Fibroblast of peridontal ligament (primary cell): ENCODE results near the gene PPP1R13B.
"Not testable (repeated sequence)": the region's sequence is repeated elsewhere in the genome, so short reads cannot be mapped to it uniquely, and the experiment has no call there.

Experiments used
- DNase-seq: peaks from one replicate; pipeline ENCODE4 v3.0.0-alpha.2; 2010; ENCODE audit errors: extremely low read depth

Gene PPP1R13B

DNA sequence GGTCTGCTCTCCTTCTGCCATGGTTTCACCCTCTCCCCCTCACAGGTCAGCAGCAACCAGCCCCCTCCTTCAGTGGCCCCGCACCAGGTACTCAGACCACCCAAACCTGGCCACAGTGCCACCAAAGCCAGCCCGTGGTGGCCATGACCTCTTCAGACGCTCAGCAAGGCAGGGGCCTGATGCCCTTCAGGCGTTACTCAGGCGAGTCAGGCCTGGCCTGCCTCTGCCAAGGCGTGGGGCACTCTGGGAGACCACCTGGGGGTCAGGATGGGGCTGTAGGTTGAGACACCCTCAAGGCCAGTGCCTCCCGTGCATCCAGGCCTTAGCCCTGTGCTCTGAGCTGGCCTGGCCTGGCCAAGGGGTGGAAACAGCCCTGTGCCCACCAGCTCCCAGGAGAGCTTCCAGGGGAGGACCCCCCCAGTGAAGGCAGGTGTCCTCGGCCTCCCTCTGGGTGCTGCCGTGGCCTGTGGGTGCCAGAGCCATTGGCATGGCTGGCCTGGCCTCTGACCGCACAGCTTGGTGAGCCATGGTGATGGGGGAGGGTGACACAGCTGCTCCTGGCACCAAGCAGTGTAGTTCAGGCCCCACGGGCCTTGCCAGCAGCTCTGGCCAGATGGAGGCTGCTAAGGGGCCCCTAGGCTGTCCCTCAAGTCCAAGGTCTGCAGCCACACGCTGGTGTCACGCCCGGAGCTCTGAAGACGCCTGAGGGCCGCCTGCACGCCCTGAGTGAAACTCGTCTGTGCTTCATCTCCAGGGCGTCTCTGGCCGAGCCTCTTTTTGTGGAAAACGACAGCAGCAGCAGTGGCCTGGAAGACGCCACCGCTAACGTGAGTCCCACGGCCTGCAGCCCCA is 147.2 kb downstream of the PPP1R13B start:
- no peak for DNase-seq

DNA sequence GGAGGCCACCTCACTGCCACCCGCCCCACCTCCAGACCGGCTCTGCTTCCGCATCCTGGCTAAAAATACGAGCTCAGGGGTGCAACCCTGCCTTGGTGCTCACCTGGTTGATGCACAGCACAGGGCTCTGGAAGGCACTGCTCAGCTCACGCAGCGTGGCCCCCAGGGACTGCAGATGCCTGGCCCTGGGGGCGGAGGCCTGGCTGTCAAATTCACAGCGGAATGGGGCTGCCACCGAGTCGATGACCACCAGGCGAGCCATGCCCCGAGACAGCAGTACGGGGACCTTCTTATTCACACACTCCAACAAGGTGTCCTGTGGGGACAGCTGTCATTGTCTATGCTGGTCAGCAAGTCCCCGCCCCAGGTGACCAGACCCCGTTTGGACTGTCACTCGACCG is 148.1 kb downstream of the PPP1R13B start:
- DNase-seq, result no peak

DNA sequence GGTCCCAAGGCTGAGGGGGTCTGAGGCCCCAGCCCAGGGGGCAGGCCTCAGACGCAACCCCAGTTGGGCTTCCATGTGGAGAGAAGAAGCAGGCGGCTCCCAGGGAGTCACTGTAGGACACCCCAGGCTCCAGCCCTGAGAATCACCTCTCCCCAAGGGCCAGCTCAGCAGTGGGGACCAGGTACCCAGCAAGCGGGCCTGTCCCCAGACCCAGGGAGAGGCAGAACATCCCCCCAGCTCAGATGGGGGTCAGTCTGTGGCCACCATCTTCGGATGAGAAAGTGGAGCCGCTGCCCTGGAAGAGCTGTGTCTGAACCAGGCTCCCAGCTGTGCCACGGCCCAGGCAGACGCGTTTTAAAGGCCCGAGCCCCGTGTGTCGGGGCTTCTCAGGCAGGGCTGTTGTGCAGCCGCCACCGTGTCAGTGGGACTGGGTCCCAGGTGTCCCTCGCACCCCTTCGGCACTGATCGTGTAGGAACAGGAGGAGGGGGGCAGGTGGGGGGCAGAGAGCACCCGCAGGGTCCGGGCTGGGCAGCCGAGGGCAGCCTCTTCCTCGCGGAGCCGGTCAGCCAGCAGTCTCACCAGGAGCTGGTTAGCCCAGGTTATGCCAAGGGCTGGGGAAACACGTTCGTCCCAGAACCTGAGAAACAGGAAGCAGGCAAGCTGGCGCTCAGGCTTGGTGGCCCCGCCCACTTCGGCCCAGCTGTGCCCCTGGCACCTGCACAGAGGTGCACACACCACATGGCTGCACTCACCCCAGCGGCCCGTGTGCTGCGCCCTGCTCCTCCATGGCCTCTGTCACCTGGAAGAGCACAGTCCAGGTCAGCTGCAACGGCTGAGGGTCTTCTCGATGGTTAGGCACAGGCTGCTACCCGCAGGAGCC is 148.8 kb downstream of the PPP1R13B start:
- no peak for DNase-seq

DNA sequence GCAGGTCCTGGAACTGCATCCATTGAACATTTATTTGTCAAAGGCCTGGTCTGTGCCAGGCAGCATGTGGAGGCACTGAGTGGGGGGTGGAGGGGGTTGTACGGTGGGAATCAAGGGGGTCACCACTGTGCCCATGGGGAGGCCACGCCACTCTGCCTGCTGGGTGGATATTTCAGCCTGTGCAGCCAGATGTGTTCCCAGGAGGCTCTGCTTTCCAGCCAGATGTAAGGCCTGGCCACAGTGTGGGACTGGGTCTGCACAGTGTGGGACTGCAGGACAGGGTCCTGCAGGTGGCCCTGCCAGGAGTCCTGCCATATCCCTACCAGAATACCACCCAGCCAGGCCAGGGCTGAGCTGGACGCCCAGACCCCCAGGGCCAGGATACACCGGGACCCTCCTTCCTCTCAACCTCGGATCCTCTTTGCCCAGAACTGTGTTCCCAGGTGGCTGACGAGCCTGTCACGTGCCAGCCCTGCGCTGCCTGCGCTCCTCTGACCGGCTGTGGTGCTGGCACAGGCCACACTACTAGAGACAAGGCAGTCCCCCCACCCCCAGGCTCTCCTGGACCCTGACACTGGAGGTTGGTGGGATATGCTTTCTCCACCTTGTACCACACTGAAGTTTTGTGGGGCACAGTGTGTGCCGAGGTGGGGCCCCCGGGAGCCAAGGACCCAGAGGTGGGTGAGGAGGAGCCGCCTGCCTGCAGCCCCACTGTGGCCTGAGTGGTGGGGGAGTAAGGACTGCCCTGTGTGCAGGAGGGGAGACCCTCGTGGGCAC is 149.6 kb downstream of the PPP1R13B start:
- DNase-seq, result no peak

DNA sequence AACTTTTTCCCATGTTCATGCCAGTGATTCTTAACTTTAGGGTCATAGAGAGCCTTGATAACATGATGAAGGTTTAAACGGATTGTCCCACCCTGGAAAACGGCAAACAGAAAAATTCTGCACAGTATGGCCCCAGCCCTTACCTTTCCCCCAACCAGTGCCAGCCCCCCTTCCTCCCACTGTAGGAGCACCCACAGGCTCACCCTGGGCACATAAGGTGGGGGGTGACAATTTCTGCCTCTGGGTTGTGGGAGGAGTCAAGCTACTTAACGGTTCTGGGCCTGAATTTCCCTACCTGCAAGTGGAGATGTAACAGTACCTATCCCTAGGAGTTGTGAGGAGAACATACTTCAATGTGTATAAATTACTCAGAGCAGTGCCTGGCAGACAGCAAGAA is 150.2 kb downstream of the PPP1R13B start:
- no peak for DNase-seq

DNA sequence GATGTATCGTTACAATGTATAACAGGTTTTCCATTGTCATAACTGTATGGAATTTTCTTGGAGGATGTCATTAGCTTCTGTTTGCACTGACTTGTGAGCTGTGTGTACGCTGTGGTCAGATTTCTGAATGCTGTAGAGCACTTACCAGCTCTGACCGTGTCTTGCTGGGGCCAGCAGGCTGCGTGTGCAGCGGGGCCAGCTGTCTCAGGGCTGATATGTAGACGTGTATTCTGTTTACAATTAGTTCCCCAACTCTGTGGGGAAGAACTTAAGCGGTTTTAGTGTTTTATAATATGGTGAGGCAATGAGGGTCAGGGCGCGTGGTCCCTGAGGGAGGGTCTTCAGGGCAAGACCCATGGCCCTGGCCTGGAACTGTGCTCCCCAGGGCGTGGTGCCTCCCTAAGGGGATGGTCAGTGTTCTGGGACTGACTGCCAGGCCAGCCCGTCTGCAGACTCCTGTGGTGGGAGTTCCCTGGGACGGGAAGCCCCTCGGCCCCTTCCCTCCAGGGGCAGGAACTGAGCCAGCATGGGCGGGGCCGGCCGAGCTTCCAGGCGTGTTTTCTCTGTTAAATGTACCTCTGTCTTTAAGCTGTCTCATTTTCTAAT is 150.8 kb downstream of the PPP1R13B start:
- DNase-seq, result peak; percentile 83

DNA sequence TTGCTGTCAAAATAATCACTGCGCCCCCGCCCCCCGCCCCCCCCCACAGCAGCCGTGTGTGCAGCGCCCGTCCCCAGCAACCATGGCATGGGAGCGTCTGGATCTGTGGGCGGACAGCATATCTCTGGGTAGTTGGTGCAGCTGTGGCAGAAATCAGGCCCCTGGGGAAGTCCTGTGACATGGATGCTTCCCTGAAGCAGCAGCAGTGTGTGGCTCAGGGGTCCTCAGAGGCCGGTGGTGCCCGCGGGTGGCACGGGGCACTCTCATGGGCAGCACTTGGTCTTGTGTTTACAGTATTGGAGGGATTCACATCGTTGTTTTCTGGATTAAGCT is 151.3 kb downstream of the PPP1R13B start:
- no peak for DNase-seq

DNA sequence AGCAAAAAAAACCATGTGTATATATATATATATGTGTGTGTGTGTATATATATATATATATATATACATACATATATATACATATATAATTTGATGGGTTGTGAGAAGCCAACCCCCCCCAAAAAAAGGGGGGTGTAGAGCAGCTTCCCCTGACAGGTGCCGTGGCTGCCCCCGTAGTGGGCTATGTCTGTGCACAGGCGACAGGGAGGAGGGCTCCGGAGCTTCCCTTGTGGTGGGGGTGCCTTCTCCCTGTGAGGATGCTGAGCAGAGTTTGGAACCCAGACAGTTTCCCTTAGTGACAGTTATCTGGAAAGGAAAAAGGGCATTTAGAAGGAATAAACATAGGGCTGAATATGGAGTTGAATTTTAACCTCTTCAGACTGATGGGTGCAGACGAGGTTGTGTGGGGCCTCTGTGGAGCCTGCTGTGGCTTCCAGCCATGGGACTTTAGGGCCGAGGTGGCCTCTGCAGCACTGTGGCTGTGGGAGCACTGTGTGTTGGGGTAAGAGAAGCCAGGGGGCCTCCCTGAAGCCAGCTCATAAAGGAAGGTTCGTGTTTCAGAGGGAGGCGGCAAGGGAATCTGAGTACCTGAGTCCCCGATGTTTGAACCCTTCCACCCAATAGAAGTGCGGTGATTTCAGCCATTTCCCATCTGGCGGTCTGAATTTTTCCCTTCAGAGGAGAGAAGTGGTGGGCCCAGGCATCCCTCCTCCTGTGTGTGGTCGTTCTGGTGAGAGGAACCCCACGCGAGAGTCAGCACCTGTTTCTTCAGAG is 151.9 kb downstream of the PPP1R13B start:
- DNase-seq, result no peak

DNA sequence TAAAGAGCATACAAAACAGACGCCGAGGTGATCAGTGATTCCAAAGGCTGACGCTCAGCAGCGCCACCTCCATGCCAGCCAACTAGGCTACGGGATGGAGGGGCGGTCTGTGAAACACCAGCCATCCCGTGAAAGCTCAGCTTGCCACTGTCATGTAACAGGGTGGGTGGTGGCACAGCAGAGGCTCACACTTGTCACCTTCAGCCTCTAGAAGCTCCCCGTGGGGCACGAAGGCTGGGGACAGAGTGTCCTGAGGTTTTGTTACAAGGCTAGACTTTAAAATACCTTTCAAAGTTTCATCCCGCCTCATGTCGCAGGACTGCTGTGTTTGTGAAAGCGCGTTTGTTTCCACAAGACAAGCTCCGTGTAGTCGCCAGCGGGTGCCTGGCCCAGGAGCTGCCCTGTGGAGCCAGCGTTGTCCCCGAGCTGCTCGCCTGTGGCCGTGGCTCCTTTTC is 152.8 kb downstream of the PPP1R13B start:
- no peak for DNase-seq

DNA sequence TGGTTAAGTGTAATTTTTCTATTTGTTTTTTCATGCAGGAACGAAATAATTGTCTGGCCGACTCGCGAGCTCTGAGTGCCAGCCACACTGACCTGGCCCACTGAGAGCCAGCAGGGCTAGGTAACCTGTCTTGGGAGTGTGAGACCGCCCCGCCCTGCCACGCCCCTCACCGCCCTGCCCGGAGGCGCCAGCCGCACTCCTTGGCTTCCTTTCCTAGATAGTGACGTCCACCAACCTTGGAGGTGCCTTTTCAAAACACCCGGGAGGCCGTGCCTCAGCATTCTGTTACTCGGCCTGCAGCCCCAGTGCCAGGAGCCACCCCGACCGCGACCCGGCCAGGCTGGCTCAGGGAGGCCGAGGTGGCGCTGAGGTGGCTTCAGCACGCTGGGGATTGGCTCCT is 153.9 kb downstream of the PPP1R13B start:
- no peak for DNase-seq

DNA sequence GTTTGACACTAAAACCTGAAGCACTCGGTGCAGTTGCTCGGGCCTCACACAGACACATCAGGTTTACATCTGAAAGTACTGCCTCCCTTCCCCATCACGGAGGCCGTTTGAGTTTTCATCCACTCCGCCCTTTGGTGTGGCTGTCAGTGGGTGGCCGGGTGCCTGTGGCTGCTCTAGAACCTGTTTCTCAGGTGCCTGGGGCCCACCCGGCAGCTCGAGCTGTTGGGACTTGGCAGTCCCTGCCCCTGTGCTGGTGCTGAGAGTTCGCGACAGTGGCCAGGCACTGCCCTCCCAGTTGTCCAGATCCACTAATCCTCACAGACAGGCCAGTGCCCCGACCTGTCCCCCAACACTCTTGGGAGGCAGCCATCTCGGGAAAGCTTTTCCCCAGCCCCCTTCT is 154.5 kb downstream of the PPP1R13B start:
- DNase-seq, result no peak

DNA sequence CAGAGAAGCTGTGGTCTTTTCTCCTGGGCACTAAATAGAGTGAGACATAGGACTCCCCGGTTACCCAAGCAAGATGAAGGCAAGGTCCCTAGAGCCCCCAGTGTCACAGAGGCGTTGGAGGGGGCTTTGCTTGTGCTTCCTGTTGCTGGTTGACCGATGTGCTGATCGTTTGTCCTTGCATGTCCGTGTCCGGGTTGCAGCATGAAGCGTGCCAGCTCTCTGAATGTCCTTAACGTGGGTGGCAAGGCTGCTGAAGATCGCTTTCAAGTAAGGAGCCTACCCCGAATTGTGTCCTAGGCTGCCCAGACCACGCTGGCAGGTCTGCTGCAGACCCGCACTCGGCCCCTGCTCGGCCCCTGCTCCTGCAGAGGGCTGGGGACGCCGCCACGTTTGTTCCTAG is 155.2 kb downstream of the PPP1R13B start:
- no peak for DNase-seq

DNA sequence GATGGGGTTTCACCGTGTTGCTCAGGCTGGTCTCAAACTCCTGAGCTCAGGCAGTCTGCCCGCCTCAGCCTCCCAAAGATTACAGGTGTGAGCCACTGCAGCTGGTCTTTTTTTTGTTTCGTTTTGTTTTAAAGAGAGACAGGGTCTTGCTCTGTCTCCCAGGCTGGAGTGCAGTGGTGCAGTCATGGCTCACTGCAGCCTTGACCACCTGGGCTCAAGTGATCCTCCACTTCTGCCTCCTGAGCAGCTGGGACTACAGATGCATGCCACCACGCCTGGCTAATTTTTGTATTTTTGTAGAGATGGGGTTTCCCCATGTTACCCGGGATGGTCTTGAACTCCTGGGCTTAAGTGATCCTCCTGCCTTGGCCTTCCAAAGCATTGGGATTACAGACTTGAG is 155.7 kb downstream of the PPP1R13B start:
- DNase-seq, result not testable (repeated sequence)

DNA sequence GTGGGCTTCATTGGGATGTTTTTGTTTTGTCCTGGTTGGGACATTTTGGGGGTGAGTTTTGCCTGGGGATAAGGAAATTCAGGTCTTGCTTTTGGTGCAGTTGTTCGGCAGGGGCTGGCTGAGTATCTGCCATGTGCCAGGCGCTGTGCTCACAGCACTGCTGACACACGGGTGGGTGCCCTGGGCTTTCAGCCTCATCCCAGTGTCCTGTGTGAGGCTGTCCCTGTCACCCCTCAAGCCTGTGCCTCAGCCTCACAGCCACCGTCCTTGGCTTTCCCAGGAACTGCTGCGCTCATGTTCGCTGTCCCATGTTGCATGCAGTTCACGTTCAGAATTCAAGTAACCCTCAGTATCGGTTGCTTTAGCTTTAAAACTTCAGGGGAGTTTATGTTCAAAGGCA is 157.0 kb downstream of the PPP1R13B start:
- no peak for DNase-seq

DNA sequence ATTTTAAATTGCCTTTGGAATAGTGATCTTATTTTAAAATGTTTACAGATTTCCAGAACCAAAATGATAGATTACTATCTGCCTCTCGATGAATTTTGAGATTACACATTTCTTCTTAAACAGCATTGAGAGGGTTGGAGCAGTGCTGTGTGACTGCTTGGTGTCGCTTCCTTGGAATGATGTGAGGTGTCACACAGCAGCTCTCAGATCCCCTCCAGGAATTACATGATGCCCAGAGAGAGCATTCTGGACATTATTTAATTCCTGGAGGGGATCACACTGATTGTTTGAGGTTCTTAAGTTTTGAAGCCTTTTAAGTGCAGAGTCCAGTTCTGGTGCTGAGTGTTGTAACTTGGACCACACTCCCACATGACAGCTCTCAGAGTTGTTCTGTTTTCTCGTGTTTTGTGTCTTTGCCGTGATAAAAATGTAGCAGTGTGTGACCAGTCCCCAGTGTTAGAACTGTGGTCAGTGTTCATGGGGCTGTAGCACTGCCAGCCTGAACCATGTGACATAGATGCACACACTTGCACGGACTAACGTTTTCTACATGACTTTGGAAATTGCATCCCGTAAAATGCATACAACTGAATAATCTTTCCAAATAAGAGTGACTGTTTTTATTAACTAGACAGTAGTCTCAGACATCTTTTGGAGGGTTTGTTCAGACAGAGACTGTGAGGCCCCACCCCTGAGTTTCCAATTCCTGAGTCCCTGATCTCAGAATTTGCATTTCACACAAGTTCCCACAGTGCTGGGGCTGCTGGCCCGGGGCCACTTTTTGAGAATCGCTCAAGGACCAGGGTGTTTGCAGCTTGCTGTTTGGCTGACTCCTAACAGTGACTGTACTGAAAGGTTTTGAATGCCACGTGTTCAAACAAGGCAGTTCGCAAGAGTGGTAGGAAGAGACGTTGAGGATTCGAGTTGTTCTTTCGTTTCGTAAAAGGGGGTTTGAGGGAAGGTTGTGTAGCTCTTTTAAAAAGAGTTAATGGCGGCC is 158.2 kb downstream of the PPP1R13B start:
- DNase-seq, result no peak

DNA sequence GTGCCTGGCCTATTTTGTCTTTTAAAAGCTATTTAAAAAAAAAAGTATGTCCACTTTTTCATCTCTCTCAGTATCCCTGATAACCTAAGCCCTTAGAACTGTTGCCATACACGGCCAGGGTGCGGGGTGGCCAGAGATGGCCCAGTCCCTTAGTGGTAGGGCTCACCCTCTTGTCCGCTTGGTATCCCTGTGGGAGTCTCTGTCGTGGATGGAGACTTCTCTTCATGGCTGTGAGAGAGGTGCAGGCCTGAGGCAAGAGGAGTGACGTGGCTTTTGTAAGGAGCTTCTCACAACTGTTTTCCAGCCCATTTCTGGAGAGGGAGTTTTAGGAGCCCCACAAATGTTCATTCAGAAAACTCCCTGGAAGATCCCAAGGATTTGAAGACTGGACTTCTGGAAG is 158.9 kb downstream of the PPP1R13B start:
- no peak for DNase-seq

DNA sequence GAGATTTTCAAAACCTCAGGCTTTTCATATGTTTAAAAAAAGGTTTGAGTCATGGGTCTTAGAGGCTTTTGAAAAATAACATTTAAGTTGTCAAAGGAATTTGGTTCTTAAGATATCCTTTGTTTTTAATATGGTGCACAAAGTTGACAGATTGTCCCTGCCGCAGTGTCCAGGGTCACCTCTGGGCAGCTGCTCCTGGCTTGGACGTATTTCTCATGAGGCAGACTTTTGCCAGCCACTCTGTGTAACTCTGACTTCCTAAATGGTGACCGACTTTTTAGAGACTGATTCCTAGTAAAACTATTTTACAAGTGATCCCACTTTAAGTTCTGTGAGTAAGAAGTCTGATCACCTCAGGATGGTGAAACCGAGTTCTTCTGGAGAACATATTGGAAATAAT is 159.7 kb downstream of the PPP1R13B start:
- no peak for DNase-seq

DNA sequence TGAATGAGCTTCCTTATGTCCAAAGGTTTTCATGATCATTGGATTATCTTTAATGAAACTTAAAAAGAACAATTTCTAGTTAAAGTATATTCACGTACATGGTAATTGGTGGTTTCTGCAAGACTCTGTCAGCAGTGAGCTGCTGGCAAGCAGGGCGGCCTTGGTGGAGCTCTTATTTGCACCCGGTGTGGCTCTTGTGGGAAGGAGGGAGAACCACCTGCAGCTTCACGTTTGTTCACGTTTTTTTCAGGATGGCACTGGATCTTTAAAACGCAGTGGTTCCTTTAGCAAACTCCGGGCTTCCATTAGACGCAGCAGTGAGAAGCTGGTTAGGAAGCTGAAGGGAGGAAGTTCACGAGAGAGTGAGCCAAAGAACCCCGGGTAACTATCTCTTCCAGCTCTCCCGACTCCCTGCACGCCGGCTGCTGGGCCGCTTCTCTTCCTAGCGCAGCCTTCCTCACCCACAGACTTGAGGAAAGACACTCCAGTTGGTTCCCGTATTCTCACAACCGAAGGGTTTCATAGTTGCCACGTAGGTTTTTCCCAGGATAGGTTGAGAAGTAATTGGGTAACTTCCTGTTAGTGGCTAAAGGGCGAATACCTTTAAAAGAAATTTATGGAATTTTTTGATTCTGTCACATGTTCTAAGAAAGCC is 160.4 kb downstream of the PPP1R13B start:
- DNase-seq, result no peak
